ENCODE data around the gene ASGR1. TPM values are rescaled to one million over a fixed set of nuclear protein-coding genes. Genes with fewer than 3 reads are reported as not detected.

ASGR1 gene
- polyA plus RNA-seq, 4 donors = 1.9 to 2.9 (median 2.7) TPM

DNA sequence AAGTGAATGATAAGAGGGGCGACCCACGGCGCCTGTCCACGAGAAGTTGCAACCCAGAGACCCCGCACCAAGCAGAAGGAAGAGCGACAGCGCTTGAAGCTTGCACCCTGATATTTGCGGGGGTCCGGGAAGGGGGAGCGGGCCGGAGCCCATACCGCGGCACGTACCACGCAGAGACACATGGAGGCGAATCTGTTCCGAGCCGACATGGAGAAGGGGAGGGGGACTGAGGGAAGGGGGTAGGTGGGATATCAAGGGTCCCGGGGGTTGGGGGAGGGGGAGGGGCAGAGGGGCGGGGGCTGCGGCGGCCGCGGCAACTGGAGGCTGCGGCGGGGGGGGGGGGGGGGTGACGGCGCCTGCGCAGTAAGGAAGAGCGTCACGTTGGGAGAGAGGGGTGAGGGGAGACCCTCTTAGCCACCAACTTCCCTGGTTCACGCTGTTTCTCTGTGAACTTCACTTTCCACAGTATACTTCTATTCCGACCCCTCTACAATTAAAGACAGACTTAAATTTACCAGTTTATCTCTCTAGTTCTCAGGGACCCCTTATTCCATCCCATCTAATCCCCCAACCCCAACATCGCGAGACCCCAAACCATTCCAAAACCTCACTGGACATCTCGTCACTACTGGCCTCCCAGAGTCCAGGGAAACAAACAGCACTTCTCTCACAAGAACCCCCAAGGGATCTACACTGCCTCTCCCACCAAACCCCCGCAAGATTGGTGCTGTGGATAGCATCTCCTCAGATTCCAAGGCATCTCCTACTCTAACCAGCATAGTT, 32.5 kb upstream of the ASGR1 start:
- no peaks in the 10 kb centered on the region for H3K36me3 ChIP-seq (ENCODE audit: control insufficient read depth in 3 of 3, insufficient read depth in 2 of 3, low read depth in 1 of 3, low read length in 3 of 3)
- no peak overlapping the region for H3K4me3 ChIP-seq (ENCODE audit: low read depth in 1 of 3, low read length in 3 of 3)
- DNase-seq = no peak
- no peak for FAIRE-seq
- H3K9me3 ChIP-seq (ENCODE audit: control insufficient read depth in 2 of 2, insufficient read depth in 1 of 2, low read depth in 1 of 2, low read length in 1 of 2) = no peaks in the 10 kb centered on the region
- peaks cover 0 to 67% (median 0%) of the 10 kb centered on the region in 3 donors for H3K27me3 ChIP-seq (ENCODE audit: control insufficient read depth in 3 of 3, insufficient read depth in 3 of 3, low read length in 3 of 3)
- 30 to 39% (median 30%) methylated on average over 23 to 37 of the region's 37 CpGs for WGBS, 3 donors
- H3K27ac ChIP-seq (ENCODE audit: low read depth in 1 of 3, low read length in 2 of 3) = no peak overlapping the region
- peaks cover 0 to 14% (median 4%) of the 10 kb centered on the region in 3 donors for H3K4me1 ChIP-seq (ENCODE audit: control insufficient read depth in 3 of 3, insufficient read depth in 2 of 3, low read depth in 1 of 3, low read length in 2 of 3)

DNA sequence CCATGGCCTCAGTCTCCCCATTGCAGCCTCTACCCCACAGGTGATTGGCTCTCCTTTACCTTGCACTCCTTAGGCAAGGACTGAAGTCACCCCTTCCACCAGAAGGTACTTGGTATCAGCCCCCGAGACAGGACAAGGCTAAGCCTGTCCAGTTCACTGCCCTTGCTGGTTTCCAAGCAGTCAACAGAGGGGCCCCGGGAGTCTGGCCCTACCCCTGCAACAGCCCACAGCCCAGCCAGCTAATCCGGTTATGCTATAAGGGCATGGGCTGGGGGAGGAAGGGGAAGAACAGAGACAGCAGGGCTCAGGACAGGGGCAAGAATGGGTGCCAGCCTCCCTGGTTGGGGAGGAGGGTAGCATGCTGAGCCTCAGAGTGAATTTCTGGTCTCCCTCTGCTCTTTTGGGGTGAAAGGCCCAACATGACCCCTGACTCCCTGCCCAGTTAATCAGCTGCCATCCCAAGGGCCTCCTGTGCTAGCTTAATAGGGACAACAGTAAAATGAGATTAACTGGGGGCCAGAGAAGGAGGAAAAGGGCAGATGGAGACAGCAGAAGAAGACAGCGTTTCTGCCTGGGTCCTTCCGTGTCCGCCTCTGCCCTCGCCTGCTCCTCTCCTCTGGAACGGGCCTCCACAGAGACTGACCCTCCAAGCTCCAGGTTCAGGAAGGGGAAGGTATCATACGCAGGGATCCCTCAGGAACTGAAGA, 29.7 kb upstream of the ASGR1 start:
- Histone ChIP-seq H3K27ac (ENCODE audit: low read depth in 1 of 3, low read length in 2 of 3) (no peak overlapping the region), H3K27me3 (ENCODE audit: control insufficient read depth in 3 of 3, insufficient read depth in 3 of 3, low read length in 3 of 3) (peaks cover 0 to 66% (median 0%) of the 10 kb centered on the region in 3 donors), H3K36me3 (ENCODE audit: control insufficient read depth in 3 of 3, insufficient read depth in 2 of 3, low read depth in 1 of 3, low read length in 3 of 3) (peaks cover 0 to under 1% (median 0%) of the 10 kb centered on the region in 3 donors), H3K4me1 (ENCODE audit: control insufficient read depth in 3 of 3, insufficient read depth in 2 of 3, low read depth in 1 of 3, low read length in 2 of 3) (peaks cover 0 to 15% (median 3%) of the 10 kb centered on the region in 3 donors), H3K9me3 (ENCODE audit: control insufficient read depth in 2 of 2, insufficient read depth in 1 of 2, low read depth in 1 of 2, low read length in 1 of 2) (no peaks in the 10 kb centered on the region), H3K4me3 (ENCODE audit: low read depth in 1 of 3, low read length in 3 of 3) (no peak overlapping the region)
- no peak for DNase-seq
- FAIRE-seq = no peak
- 80 to 85% (median 82%) methylated on average over 9 of the region's 9 CpGs for WGBS, 3 donors

DNA sequence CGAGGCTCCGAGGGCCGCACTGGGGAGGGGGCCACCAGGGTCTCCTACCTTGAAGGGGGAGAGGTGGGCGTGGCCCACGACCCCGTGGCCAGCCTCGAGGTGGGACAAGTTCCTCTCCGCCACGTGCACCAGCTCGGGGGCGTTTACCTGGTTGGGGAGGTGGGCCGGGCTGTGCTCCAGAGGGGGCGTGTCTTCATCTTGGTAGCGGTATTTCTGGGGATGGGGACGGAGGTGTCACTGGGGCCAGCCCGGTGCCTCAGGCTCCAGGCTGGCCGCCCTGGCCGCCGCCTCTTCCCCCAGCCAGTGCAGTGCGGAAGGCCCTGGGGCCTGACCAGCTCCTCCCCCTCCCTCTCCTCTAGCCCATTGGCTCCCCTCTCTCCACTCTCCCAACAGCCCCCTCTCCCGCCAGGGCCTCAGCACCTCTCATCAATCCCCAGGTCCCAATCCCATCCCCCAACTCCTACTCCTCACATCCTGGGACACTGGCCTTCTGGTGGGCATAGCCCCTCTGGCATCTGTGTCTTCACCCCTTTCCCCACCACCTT, 28.9 kb upstream of the ASGR1 start:
- H3K27me3 ChIP-seq (ENCODE audit: control insufficient read depth in 3 of 3, insufficient read depth in 3 of 3, low read length in 3 of 3) = peaks cover 0 to 60% (median 0%) of the 10 kb centered on the region in 3 donors
- FAIRE-seq (no peak), DNase-seq (no peak)
- no peak overlapping the region for H3K27ac ChIP-seq (ENCODE audit: low read depth in 1 of 3, low read length in 2 of 3)
- WGBS, 3 donors = 59 to 64% (median 60%) methylated on average over 16 to 21 of the region's 21 CpGs
- no peak overlapping the region for H3K4me3 ChIP-seq (ENCODE audit: low read depth in 1 of 3, low read length in 3 of 3)
- H3K4me1 ChIP-seq (ENCODE audit: control insufficient read depth in 3 of 3, insufficient read depth in 2 of 3, low read depth in 1 of 3, low read length in 2 of 3) = peaks cover 0 to 12% (median 0%) of the 10 kb centered on the region in 3 donors
- no peaks in the 10 kb centered on the region for H3K9me3 ChIP-seq (ENCODE audit: control insufficient read depth in 2 of 2, insufficient read depth in 1 of 2, low read depth in 1 of 2, low read length in 1 of 2)
- H3K36me3 ChIP-seq (ENCODE audit: control insufficient read depth in 3 of 3, insufficient read depth in 2 of 3, low read depth in 1 of 3, low read length in 3 of 3) = peaks cover 0 to 8% (median 0%) of the 10 kb centered on the region in 3 donors

DNA sequence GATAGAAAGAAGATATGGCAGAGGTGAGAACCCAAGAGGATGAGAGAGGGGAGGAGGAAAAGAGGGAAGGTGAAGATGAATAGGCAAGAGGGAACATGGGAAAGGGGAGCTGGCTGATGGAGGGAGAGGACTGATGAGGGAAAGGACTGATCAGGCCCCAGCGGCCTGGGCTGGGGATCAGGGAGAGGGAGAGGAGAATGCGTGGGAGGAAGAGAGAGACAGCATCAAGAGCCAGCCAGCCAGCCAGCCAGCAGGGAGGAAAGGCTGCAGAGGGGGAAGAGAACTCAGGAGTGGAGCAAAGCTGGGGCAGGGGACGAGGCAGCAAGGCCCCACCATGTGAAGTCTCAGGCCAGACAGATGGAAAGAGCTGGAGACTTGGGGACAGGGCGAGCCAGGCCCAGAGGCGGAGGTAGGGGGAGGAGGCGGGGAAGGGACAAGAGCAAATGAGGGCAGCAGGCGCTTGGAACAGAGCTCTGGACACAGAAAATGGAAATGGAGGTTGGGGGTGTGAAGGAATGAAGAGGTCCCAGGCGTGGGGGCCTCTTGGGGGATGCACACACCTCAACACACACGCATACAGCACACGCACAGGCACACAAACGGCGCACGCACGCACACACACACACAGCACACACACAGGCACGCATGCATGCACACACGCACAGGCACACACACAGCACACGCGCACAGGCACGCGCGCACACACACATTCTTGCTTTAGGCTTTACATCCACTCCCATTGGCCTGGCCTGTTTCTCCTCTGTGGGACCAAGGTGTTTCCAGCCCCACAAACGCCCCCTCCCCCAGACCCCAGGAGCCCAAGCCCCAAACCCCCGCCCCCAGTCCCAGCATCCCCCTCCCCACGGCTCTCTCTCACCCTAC, 28.2 kb upstream of the ASGR1 start:
- Histone ChIP-seq H3K27me3 (ENCODE audit: control insufficient read depth in 3 of 3, insufficient read depth in 3 of 3, low read length in 3 of 3) (peaks cover 0 to 56% (median 0%) of the 10 kb centered on the region in 3 donors), H3K9me3 (ENCODE audit: control insufficient read depth in 2 of 2, insufficient read depth in 1 of 2, low read depth in 1 of 2, low read length in 1 of 2) (no peaks in the 10 kb centered on the region), H3K4me1 (ENCODE audit: control insufficient read depth in 3 of 3, insufficient read depth in 2 of 3, low read depth in 1 of 3, low read length in 2 of 3) (peaks cover 0 to 12% (median 0%) of the 10 kb centered on the region in 3 donors), H3K27ac (ENCODE audit: low read depth in 1 of 3, low read length in 2 of 3) (no peak overlapping the region), H3K4me3 (ENCODE audit: low read depth in 1 of 3, low read length in 3 of 3) (no peak overlapping the region), H3K36me3 (ENCODE audit: control insufficient read depth in 3 of 3, insufficient read depth in 2 of 3, low read depth in 1 of 3, low read length in 3 of 3) (peaks cover 0 to 13% (median 0%) of the 10 kb centered on the region in 3 donors)
- WGBS, 3 donors = 79 to 93% (median 88%) methylated on average over 19 to 24 of the region's 24 CpGs
- FAIRE-seq = no peak
- DNase-seq = no peak

DNA sequence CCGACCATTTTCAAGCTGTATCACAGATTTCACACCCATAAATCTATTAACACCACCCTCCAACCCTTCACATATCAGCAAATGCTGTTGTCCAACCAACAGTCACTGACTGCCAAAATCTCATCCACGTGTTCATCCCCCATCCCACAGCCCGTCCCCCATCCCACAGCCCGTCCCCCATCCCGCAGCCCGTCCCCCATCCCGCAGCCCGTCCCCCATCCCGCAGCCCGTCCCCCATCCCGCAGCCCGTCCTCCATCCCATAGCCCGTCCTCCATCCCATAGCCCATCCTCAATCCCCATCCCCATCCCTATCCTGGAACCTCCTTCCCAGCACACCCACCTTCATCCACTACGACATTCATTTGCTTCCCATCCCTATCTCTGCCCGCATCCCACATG, 26.4 kb upstream of the ASGR1 start:
- H3K4me1 ChIP-seq (ENCODE audit: control insufficient read depth in 3 of 3, insufficient read depth in 2 of 3, low read depth in 1 of 3, low read length in 2 of 3) = peaks cover 0 to 12% (median 0%) of the 10 kb centered on the region in 3 donors
- WGBS, 3 donors = 42 to 56% (median 51%) methylated on average over 15 of the region's 15 CpGs
- peak overlapping the region in 2 of 3 donors; percentile 70 to 80 for H3K27ac ChIP-seq (ENCODE audit: low read depth in 1 of 3, low read length in 2 of 3)
- H3K27me3 ChIP-seq (ENCODE audit: control insufficient read depth in 3 of 3, insufficient read depth in 3 of 3, low read length in 3 of 3) = peaks cover 0 to 41% (median 0%) of the 10 kb centered on the region in 3 donors
- H3K9me3 ChIP-seq (ENCODE audit: control insufficient read depth in 2 of 2, insufficient read depth in 1 of 2, low read depth in 1 of 2, low read length in 1 of 2) = no peaks in the 10 kb centered on the region
- DNase-seq (no peak), FAIRE-seq (no peak)
- peaks cover 0 to 15% (median 0%) of the 10 kb centered on the region in 3 donors for H3K36me3 ChIP-seq (ENCODE audit: control insufficient read depth in 3 of 3, insufficient read depth in 2 of 3, low read depth in 1 of 3, low read length in 3 of 3)
- H3K4me3 ChIP-seq (ENCODE audit: low read depth in 1 of 3, low read length in 3 of 3) = peak overlapping the region in 1 of 3 donors; percentile 48

DNA sequence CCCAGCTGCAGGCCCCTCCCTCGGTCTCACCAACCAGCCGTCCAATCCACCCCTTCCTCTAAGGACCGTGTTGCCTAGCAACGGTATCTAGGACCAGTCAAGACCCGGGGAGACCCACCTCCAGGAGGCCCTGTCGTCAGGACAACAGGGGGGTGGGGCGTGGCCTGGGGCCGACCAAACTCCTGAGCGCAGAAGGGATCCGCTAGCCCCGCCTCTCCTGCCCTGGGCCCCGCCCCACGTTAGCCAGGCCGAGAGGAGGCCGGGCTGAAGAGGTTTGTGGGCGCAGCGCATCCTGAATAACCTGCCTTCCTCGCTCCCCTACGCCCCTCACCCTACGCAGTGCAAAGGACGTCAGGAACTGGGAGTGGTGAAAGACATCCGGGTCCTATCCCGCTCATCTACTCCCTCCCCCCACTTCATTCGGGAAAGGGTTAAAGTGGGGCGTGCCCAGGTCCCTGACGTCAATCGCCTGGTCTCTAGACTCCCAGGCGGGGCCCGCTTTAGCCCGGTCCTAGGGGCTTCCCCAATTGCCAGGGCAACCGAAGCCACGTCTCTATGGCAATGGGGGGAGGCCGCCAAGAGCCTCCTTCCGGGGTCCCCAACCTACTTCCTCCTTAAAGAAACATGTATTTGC, 25.8 kb upstream of the ASGR1 start:
- DNase-seq (peak; percentile 66 to 86), FAIRE-seq (no peak)
- no peaks in the 10 kb centered on the region for H3K9me3 ChIP-seq (ENCODE audit: control insufficient read depth in 2 of 2, insufficient read depth in 1 of 2, low read depth in 1 of 2, low read length in 1 of 2)
- H3K4me1 ChIP-seq (ENCODE audit: control insufficient read depth in 3 of 3, insufficient read depth in 2 of 3, low read depth in 1 of 3, low read length in 2 of 3) = peaks cover 0 to 12% (median 0%) of the 10 kb centered on the region in 3 donors
- WGBS, 3 donors = 0 to 1% (median 0%) methylated on average over 34 of the region's 34 CpGs
- H3K27ac ChIP-seq (ENCODE audit: low read depth in 1 of 3, low read length in 2 of 3) = peak overlapping the region; percentile 33 to 80 (median 70)
- peaks cover 0 to 15% (median 0%) of the 10 kb centered on the region in 3 donors for H3K36me3 ChIP-seq (ENCODE audit: control insufficient read depth in 3 of 3, insufficient read depth in 2 of 3, low read depth in 1 of 3, low read length in 3 of 3)
- peak overlapping the region in 2 of 3 donors; percentile 48 to 52 for H3K4me3 ChIP-seq (ENCODE audit: low read depth in 1 of 3, low read length in 3 of 3)
- H3K27me3 ChIP-seq (ENCODE audit: control insufficient read depth in 3 of 3, insufficient read depth in 3 of 3, low read length in 3 of 3) = peaks cover 0 to 36% (median 0%) of the 10 kb centered on the region in 3 donors

DNA sequence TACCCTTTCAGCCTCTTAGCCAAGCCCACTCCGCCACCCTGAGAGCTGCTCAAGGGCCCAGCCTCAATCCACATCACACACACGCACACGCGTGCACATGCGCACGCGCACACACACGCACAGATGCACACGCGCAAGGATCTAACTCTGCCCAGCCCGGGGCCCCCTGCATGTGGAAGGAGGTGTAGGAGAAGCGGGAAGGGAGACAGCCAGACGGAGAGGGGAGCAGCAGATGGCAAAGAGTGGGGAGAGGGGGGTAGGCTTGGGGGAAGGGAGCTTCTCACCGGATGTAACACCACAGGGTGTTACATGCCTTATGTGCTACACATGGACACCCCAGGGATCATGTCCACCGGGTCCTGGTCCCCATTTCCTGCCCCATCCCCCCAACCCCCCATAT, 25.2 kb upstream of the ASGR1 start:
- H3K27me3 ChIP-seq (ENCODE audit: control insufficient read depth in 3 of 3, insufficient read depth in 3 of 3, low read length in 3 of 3) = peaks cover 0 to 30% (median 0%) of the 10 kb centered on the region in 3 donors
- FAIRE-seq (no peak), DNase-seq (no peak)
- H3K36me3 ChIP-seq (ENCODE audit: control insufficient read depth in 3 of 3, insufficient read depth in 2 of 3, low read depth in 1 of 3, low read length in 3 of 3) = peaks cover 0 to 15% (median 0%) of the 10 kb centered on the region in 3 donors
- 72 to 79% (median 73%) methylated on average over 15 of the region's 15 CpGs for WGBS, 3 donors
- H3K9me3 ChIP-seq (ENCODE audit: control insufficient read depth in 2 of 2, insufficient read depth in 1 of 2, low read depth in 1 of 2, low read length in 1 of 2) = no peaks in the 10 kb centered on the region
- peak overlapping the region in 1 of 3 donors; percentile 70 for H3K27ac ChIP-seq (ENCODE audit: low read depth in 1 of 3, low read length in 2 of 3)
- peaks cover 0 to 12% (median 0%) of the 10 kb centered on the region in 3 donors for H3K4me1 ChIP-seq (ENCODE audit: control insufficient read depth in 3 of 3, insufficient read depth in 2 of 3, low read depth in 1 of 3, low read length in 2 of 3)
- H3K4me3 ChIP-seq (ENCODE audit: low read depth in 1 of 3, low read length in 3 of 3) = peak overlapping the region in 1 of 3 donors; percentile 48
